ENCODE results near the gene HKDC1. TPM values are rescaled to one million over a fixed set of nuclear protein-coding genes. Genes with fewer than 3 reads are reported as not detected.
"Not testable (repeated sequence)": the region's sequence is repeated elsewhere in the genome, so short reads cannot be mapped to it uniquely, and the experiment has no call there.

HKDC1 gene
- total RNA-seq, 1 experiment from 2014 or later: not detected

- Histone ChIP-seq H3K9me3 (ENCODE audit: low read length) (no peaks in the 10 kb centered on the region), H2AFZ (ENCODE audit: low read length) (no peak overlapping the region), H3K9ac (ENCODE audit: low read length) (no peak overlapping the region), H4K20me1 (ENCODE audit: insufficient read depth, low read depth, low read length) (no peaks in the 10 kb centered on the region), H3K4me3 (ENCODE audit: low read length) (no peak overlapping the region), H3K4me2 (ENCODE audit: low read depth, low read length, poor library complexity, severe bottlenecking) (no peak overlapping the region), H3K79me2 (ENCODE audit: low read length) (no peaks in the 10 kb centered on the region), H3K36me3 (ENCODE audit: insufficient read depth, low read length) (no peaks in the 10 kb centered on the region), H3K27me3 (ENCODE audit: low read length) (no peaks in the 10 kb centered on the region), H3K4me1 (ENCODE audit: low read length) (peaks cover 31% of the 10 kb centered on the region), H3K27ac (ENCODE audit: low read length) (no peak overlapping the region), H3K9me2 (replicated peaks; ENCODE audit: insufficient read depth, low read length) (no peaks in the 10 kb centered on the region)
- no peak for DNase-seq
Observed at GRCh38 chr10:69281507-69282413, 61.6 kb downstream of the HKDC1 start.

DNA sequence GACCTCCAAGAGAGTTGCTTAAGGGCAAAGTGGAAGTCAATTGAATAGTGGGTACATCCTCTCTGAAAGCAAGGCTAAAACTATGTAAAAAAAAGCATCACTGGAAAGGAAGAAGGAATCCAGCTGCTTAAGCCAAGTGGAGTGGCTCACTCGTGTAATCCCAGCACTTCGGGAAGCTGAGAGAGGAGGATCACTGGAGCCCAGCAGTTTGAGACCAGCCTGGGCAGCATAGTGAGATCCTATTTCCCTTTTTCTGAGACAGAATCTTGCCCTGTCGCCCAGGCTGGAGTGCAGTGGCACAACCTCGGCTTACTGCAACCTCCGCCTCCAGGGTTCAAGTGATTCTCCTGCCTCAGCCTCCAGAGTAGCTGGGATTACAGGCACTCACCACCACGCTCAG, 64.3 kb downstream of the HKDC1 start:
- H3K9me3 ChIP-seq (ENCODE audit: low read length); H3K4me3 ChIP-seq (ENCODE audit: low read length); H3K9ac ChIP-seq (ENCODE audit: low read length); H3K4me2 ChIP-seq (ENCODE audit: low read depth, low read length, poor library complexity, severe bottlenecking); H2AFZ ChIP-seq (ENCODE audit: low read length); H3K9me2 ChIP-seq (replicated peaks; ENCODE audit: insufficient read depth, low read length); H3K36me3 ChIP-seq (ENCODE audit: insufficient read depth, low read length); DNase-seq; H3K27me3 ChIP-seq (ENCODE audit: low read length); H3K27ac ChIP-seq (ENCODE audit: low read length); H3K79me2 ChIP-seq (ENCODE audit: low read length); H4K20me1 ChIP-seq (ENCODE audit: insufficient read depth, low read depth, low read length): not testable (repeated sequence)
- H3K4me1 ChIP-seq (ENCODE audit: low read length): peaks cover 18% of the 10 kb centered on the region

DNA sequence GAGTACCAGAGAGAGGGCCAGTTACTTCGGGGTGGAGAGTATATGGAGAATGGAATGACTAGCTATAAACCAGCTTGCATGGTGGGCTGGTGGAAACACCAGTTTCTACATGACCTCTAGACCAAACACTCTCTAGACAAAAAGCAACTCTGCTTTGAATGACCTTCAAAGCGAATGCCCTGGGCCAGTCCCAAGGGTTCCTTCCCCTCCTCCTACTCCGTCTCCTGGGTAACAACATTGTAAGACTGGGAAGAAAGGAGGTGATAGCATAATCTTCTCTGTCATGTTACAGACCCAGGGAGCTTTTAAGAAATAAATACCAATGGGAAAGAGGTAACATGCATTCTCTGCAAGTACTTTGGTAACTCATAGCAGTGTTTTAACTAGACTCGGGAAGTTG, 65.6 kb downstream of the HKDC1 start:
- H3K9me2 ChIP-seq (replicated peaks; ENCODE audit: insufficient read depth, low read length): no peaks in the 10 kb centered on the region
- no peaks in the 10 kb centered on the region for H3K79me2 ChIP-seq (ENCODE audit: low read length)
- no peaks in the 10 kb centered on the region for H3K36me3 ChIP-seq (ENCODE audit: insufficient read depth, low read length)
- H4K20me1 ChIP-seq (ENCODE audit: insufficient read depth, low read depth, low read length): no peaks in the 10 kb centered on the region
- no peak overlapping the region for H3K9ac ChIP-seq (ENCODE audit: low read length)
- peaks cover 5% of the 10 kb centered on the region for H3K4me1 ChIP-seq (ENCODE audit: low read length)
- no peak for DNase-seq
- no peak overlapping the region for H3K27ac ChIP-seq (ENCODE audit: low read length)
- H3K4me3 ChIP-seq (ENCODE audit: low read length): no peak overlapping the region
- no peak overlapping the region for H2AFZ ChIP-seq (ENCODE audit: low read length)
- H3K27me3 ChIP-seq (ENCODE audit: low read length): no peaks in the 10 kb centered on the region
- H3K4me2 ChIP-seq (ENCODE audit: low read depth, low read length, poor library complexity, severe bottlenecking): no peak overlapping the region
- no peaks in the 10 kb centered on the region for H3K9me3 ChIP-seq (ENCODE audit: low read length)

GRCh38 chr10:69287181-69287580, 67.0 kb downstream of the HKDC1 start:
- H3K9ac ChIP-seq (ENCODE audit: low read length): no peak overlapping the region
- no peaks in the 10 kb centered on the region for H3K27me3 ChIP-seq (ENCODE audit: low read length)
- H3K4me3 ChIP-seq (ENCODE audit: low read length): no peak overlapping the region
- H3K79me2 ChIP-seq (ENCODE audit: low read length): no peaks in the 10 kb centered on the region
- no peaks in the 10 kb centered on the region for H3K36me3 ChIP-seq (ENCODE audit: insufficient read depth, low read length)
- no peak overlapping the region for H3K4me2 ChIP-seq (ENCODE audit: low read depth, low read length, poor library complexity, severe bottlenecking)
- no peaks in the 10 kb centered on the region for H3K9me2 ChIP-seq (replicated peaks; ENCODE audit: insufficient read depth, low read length)
- no peaks in the 10 kb centered on the region for H4K20me1 ChIP-seq (ENCODE audit: insufficient read depth, low read depth, low read length)
- H3K9me3 ChIP-seq (ENCODE audit: low read length): no peaks in the 10 kb centered on the region
- DNase-seq: no peak
- H3K27ac ChIP-seq (ENCODE audit: low read length): no peak overlapping the region
- no peaks in the 10 kb centered on the region for H3K4me1 ChIP-seq (ENCODE audit: low read length)
- no peak overlapping the region for H2AFZ ChIP-seq (ENCODE audit: low read length)

DNA sequence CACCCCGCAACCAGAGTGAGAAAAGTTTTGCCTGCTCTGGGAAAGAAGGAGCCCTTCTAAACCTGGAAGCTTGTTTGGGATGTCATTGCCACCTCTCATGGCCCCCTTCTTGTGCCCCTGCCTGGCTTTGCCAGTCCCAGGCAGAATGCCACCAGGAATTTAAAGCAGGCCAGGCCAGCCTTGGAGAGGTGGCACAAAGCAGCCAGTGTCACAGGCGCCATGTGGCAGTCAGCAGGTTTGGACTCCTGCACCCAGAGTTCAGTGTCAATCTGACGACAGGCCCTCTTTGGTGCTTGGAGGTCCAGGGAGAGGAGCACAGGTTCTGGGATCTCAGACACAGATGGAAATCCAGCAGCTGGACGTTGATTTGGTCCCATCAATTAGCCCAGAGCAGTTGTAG, 70.9 kb downstream of the HKDC1 start:
- no peak for DNase-seq
- no peaks in the 10 kb centered on the region for H3K9me2 ChIP-seq (replicated peaks; ENCODE audit: insufficient read depth, low read length)
- H3K36me3 ChIP-seq (ENCODE audit: insufficient read depth, low read length): no peaks in the 10 kb centered on the region
- no peak overlapping the region for H2AFZ ChIP-seq (ENCODE audit: low read length)
- no peaks in the 10 kb centered on the region for H3K27me3 ChIP-seq (ENCODE audit: low read length)
- H3K4me3 ChIP-seq (ENCODE audit: low read length): no peak overlapping the region
- no peak overlapping the region for H3K27ac ChIP-seq (ENCODE audit: low read length)
- H3K79me2 ChIP-seq (ENCODE audit: low read length): no peaks in the 10 kb centered on the region
- H4K20me1 ChIP-seq (ENCODE audit: insufficient read depth, low read depth, low read length): no peaks in the 10 kb centered on the region
- H3K4me1 ChIP-seq (ENCODE audit: low read length): no peaks in the 10 kb centered on the region
- H3K9ac ChIP-seq (ENCODE audit: low read length): no peak overlapping the region
- no peaks in the 10 kb centered on the region for H3K9me3 ChIP-seq (ENCODE audit: low read length)
- H3K4me2 ChIP-seq (ENCODE audit: low read depth, low read length, poor library complexity, severe bottlenecking): no peak overlapping the region

DNA sequence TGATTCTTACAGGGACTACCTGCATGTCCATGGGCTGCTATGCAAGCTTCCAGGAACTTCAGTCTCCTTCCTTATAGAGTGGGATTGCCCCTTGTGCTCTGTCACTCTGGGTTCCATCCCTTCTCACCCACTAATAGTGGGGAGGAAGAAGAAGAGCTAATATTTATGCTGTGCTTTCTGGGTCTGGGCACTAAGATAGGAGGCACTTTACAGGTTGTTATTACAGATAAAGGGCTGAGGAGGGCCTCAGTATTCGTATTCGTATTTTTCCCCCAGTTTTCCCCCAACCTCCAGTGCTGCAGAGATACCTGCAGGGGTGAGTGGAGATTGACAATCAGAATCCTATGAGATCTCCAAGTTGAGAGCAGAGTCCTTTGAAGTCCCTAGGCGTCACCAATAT, 72.3 kb downstream of the HKDC1 start:
- H2AFZ ChIP-seq (ENCODE audit: low read length): no peak overlapping the region
- no peak overlapping the region for H3K4me3 ChIP-seq (ENCODE audit: low read length)
- no peaks in the 10 kb centered on the region for H3K9me3 ChIP-seq (ENCODE audit: low read length)
- H3K4me2 ChIP-seq (ENCODE audit: low read depth, low read length, poor library complexity, severe bottlenecking): no peak overlapping the region
- H3K9me2 ChIP-seq (replicated peaks; ENCODE audit: insufficient read depth, low read length): no peaks in the 10 kb centered on the region
- DNase-seq: no peak
- H3K9ac ChIP-seq (ENCODE audit: low read length): no peak overlapping the region
- H3K79me2 ChIP-seq (ENCODE audit: low read length): no peaks in the 10 kb centered on the region
- H3K36me3 ChIP-seq (ENCODE audit: insufficient read depth, low read length): no peaks in the 10 kb centered on the region
- H3K4me1 ChIP-seq (ENCODE audit: low read length): no peaks in the 10 kb centered on the region
- H3K27me3 ChIP-seq (ENCODE audit: low read length): no peaks in the 10 kb centered on the region
- H4K20me1 ChIP-seq (ENCODE audit: insufficient read depth, low read depth, low read length): no peaks in the 10 kb centered on the region
- no peak overlapping the region for H3K27ac ChIP-seq (ENCODE audit: low read length)

DNA sequence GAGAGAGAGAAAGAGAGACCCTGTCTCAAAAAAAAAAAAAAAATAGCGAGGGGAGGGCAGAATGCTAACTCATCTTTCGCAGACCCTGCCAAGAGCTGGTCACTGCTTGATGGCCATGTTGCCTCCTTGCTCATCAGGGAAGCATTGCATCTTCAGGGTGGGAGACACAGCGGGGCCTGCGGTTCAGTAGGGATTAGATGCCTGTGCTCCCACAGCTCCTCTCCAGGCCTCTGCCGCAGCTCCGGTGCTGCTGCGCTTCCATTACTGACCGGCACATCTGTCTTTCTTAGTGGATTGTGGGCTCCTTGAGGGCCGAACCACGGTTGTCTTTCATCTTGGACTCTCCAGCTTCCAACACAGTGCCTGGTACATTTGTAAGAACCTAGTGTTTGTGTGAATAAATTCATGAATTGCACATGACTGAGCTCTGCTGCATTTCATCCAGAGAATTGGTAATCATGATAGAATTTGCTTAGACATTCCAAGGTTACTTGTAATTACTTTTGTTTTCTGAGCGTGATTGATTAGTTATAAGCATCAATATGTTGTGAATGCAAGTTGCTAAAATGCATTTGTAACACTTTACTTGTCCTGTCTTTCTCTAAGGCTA, 75.0 kb downstream of the HKDC1 start:
- H3K27me3 ChIP-seq (ENCODE audit: low read length): no peaks in the 10 kb centered on the region
- no peaks in the 10 kb centered on the region for H3K4me1 ChIP-seq (ENCODE audit: low read length)
- H3K9me2 ChIP-seq (replicated peaks; ENCODE audit: insufficient read depth, low read length): no peaks in the 10 kb centered on the region
- DNase-seq: no peak
- no peaks in the 10 kb centered on the region for H3K79me2 ChIP-seq (ENCODE audit: low read length)
- H3K4me3 ChIP-seq (ENCODE audit: low read length): no peak overlapping the region
- H3K36me3 ChIP-seq (ENCODE audit: insufficient read depth, low read length): no peaks in the 10 kb centered on the region
- no peaks in the 10 kb centered on the region for H3K9me3 ChIP-seq (ENCODE audit: low read length)
- no peak overlapping the region for H2AFZ ChIP-seq (ENCODE audit: low read length)
- H4K20me1 ChIP-seq (ENCODE audit: insufficient read depth, low read depth, low read length): no peaks in the 10 kb centered on the region
- H3K27ac ChIP-seq (ENCODE audit: low read length): no peak overlapping the region
- no peak overlapping the region for H3K9ac ChIP-seq (ENCODE audit: low read length)
- no peak overlapping the region for H3K4me2 ChIP-seq (ENCODE audit: low read depth, low read length, poor library complexity, severe bottlenecking)

- Histone ChIP-seq H2AFZ (ENCODE audit: low read length) (no peak overlapping the region), H3K79me2 (ENCODE audit: low read length) (no peaks in the 10 kb centered on the region), H3K36me3 (ENCODE audit: insufficient read depth, low read length) (no peaks in the 10 kb centered on the region), H3K4me1 (ENCODE audit: low read length) (no peaks in the 10 kb centered on the region), H3K9ac (ENCODE audit: low read length) (no peak overlapping the region), H4K20me1 (ENCODE audit: insufficient read depth, low read depth, low read length) (no peaks in the 10 kb centered on the region), H3K27ac (ENCODE audit: low read length) (no peak overlapping the region), H3K9me2 (replicated peaks; ENCODE audit: insufficient read depth, low read length) (no peaks in the 10 kb centered on the region), H3K4me2 (ENCODE audit: low read depth, low read length, poor library complexity, severe bottlenecking) (no peak overlapping the region), H3K4me3 (ENCODE audit: low read length) (no peak overlapping the region), H3K9me3 (ENCODE audit: low read length) (no peaks in the 10 kb centered on the region), H3K27me3 (ENCODE audit: low read length) (no peaks in the 10 kb centered on the region)
- no peak for DNase-seq
Observed at GRCh38 chr10:69303632-69304051, 83.5 kb downstream of the HKDC1 start.

All from Karpas-422 (cell line).